ENCODE measurements around the gene APOBEC3G.

The APOBEC3G gene

GRCh38 chr22:39120983-39121382 is 43.9 kb downstream of the APOBEC3G start:
- ChIA-PET POLR2A (no interaction called here), CTCF (interaction anchor here (0.6 to 1.0 kb wide), 3 partner anchors 23 to 140 kb away, joined by 3 to 6 read pairs (median 5); no protein-coding TSS in a partner anchor)
- no peak for TF ChIP-seq L3MBTL2 (conservative IDR thresholded peaks at IDR 0.05)
- TF ChIP-seq HDGF (IDR thresholded peaks at IDR 0.05; ENCODE audit: borderline replicate concordance), result no peak
- no peak for TF ChIP-seq FOXA1 (IDR thresholded peaks at IDR 0.05)
- no peak for TF ChIP-seq TARDBP (IDR thresholded peaks at IDR 0.05)
- no peak for TF ChIP-seq ARNT (IDR thresholded peaks at IDR 0.05)
- TF ChIP-seq PKNOX1 (IDR thresholded peaks at IDR 0.05), result no peak
- TF ChIP-seq FOXK2 (IDR thresholded peaks at IDR 0.05), result no peak
- no peak for TF ChIP-seq LEF1 (IDR thresholded peaks at IDR 0.05; ENCODE audit: borderline replicate concordance)
- TF ChIP-seq FOXM1 (IDR thresholded peaks at IDR 0.05; ENCODE audit: borderline replicate concordance), result no peak
- TF ChIP-seq ZNF384 (IDR thresholded peaks at IDR 0.05), result no peak
- no peak for TF ChIP-seq SP1 (IDR thresholded peaks at IDR 0.05)
- TF ChIP-seq NFRKB (IDR thresholded peaks at IDR 0.05), result no peak
- TF ChIP-seq SUZ12 (IDR thresholded peaks at IDR 0.05), result no peak
- TF ChIP-seq CTBP1 (IDR thresholded peaks at IDR 0.05; ENCODE audit: borderline replicate concordance), result no peak
- TF ChIP-seq BHLHE40 (IDR thresholded peaks at IDR 0.05; ENCODE audit: borderline replicate concordance), result no peak
- no peak for TF ChIP-seq ELF4 (IDR thresholded peaks at IDR 0.05)
- no peak for DNase-seq (ENCODE audit: extremely low spot score)

- ChIA-PET CTCF (no interaction called here), POLR2A (no interaction called here)
- no peak for DNase-seq (ENCODE audit: extremely low spot score)
- no peak for TF ChIP-seq FOXA1 (IDR thresholded peaks at IDR 0.05)
- no peak for TF ChIP-seq PKNOX1 (IDR thresholded peaks at IDR 0.05)
- no peak for TF ChIP-seq SP1 (IDR thresholded peaks at IDR 0.05)
- no peak for TF ChIP-seq CTBP1 (IDR thresholded peaks at IDR 0.05; ENCODE audit: borderline replicate concordance)
- no peak for TF ChIP-seq L3MBTL2 (conservative IDR thresholded peaks at IDR 0.05)
- TF ChIP-seq BHLHE40 (IDR thresholded peaks at IDR 0.05; ENCODE audit: borderline replicate concordance), result no peak
- no peak for TF ChIP-seq SUZ12 (IDR thresholded peaks at IDR 0.05)
- no peak for TF ChIP-seq TARDBP (IDR thresholded peaks at IDR 0.05)
- no peak for TF ChIP-seq NFRKB (IDR thresholded peaks at IDR 0.05)
Measured at GRCh38 chr22:39122772-39123470, 45.8 kb downstream of the APOBEC3G start.

GRCh38 chr22:39123751-39124581 is 46.9 kb downstream of the APOBEC3G start:
- ChIA-PET POLR2A (no interaction called here), CTCF (interaction anchor here (0.5 to 0.6 kb wide), 2 partner anchors 9 to 46 kb away, joined by 3 read pairs; no protein-coding TSS in a partner anchor)
- TF ChIP-seq CTBP1 (IDR thresholded peaks at IDR 0.05; ENCODE audit: borderline replicate concordance) (no peak), ELF4 (IDR thresholded peaks at IDR 0.05) (no peak), FOXM1 (IDR thresholded peaks at IDR 0.05; ENCODE audit: borderline replicate concordance) (no peak), FOXA1 (IDR thresholded peaks at IDR 0.05) (no peak), TARDBP (IDR thresholded peaks at IDR 0.05) (no peak), L3MBTL2 (conservative IDR thresholded peaks at IDR 0.05) (no peak), ARNT (IDR thresholded peaks at IDR 0.05) (no peak), FOXK2 (IDR thresholded peaks at IDR 0.05) (no peak), ZNF384 (IDR thresholded peaks at IDR 0.05) (no peak), HDGF (IDR thresholded peaks at IDR 0.05; ENCODE audit: borderline replicate concordance) (no peak), NFRKB (IDR thresholded peaks at IDR 0.05) (no peak), SP1 (IDR thresholded peaks at IDR 0.05) (no peak)
- no peak for DNase-seq (ENCODE audit: extremely low spot score)

- DNase-seq (ENCODE audit: extremely low spot score), result no peak
- ChIA-PET CTCF (interaction anchor here (0.8 kb wide), 1 partner anchor 357 kb away, joined by 3 read pairs; no protein-coding TSS in a partner anchor), POLR2A (interaction anchor here (0.9 kb wide), 1 partner anchor 394 kb away, joined by 3 read pairs; the partner anchor contains the start of gene ATF4)
- no peak for TF ChIP-seq HDGF (IDR thresholded peaks at IDR 0.05; ENCODE audit: borderline replicate concordance)
- no peak for TF ChIP-seq LEF1 (IDR thresholded peaks at IDR 0.05; ENCODE audit: borderline replicate concordance)
- TF ChIP-seq ARNT (IDR thresholded peaks at IDR 0.05), result no peak
- TF ChIP-seq TARDBP (IDR thresholded peaks at IDR 0.05), result no peak
- no peak for TF ChIP-seq CTBP1 (IDR thresholded peaks at IDR 0.05; ENCODE audit: borderline replicate concordance)
- no peak for TF ChIP-seq FOXM1 (IDR thresholded peaks at IDR 0.05; ENCODE audit: borderline replicate concordance)
- no peak for TF ChIP-seq SP1 (IDR thresholded peaks at IDR 0.05)
- TF ChIP-seq FOXK2 (IDR thresholded peaks at IDR 0.05), result no peak
- TF ChIP-seq SUZ12 (IDR thresholded peaks at IDR 0.05), result no peak
- TF ChIP-seq FOXA1 (IDR thresholded peaks at IDR 0.05), result no peak
- TF ChIP-seq BHLHE40 (IDR thresholded peaks at IDR 0.05; ENCODE audit: borderline replicate concordance), result no peak
- TF ChIP-seq ELF4 (IDR thresholded peaks at IDR 0.05), result no peak
- no peak for TF ChIP-seq NFRKB (IDR thresholded peaks at IDR 0.05)
Measured at GRCh38 chr22:39125622-39126021, 48.5 kb downstream of the APOBEC3G start.

GRCh38 chr22:39128508-39128907 is 51.4 kb downstream of the APOBEC3G start:
- POLR2A ChIA-PET, result interaction anchor here (0.8 kb wide), 1 partner anchor 189 kb away, joined by 3 read pairs; no protein-coding TSS in a partner anchor
- CTCF ChIA-PET, result no interaction called here
- DNase-seq (ENCODE audit: extremely low spot score), result no peak
- TF ChIP-seq L3MBTL2 (conservative IDR thresholded peaks at IDR 0.05) (no peak), CTBP1 (IDR thresholded peaks at IDR 0.05; ENCODE audit: borderline replicate concordance) (no peak), ARNT (IDR thresholded peaks at IDR 0.05) (no peak), SUZ12 (IDR thresholded peaks at IDR 0.05) (no peak), HDGF (IDR thresholded peaks at IDR 0.05; ENCODE audit: borderline replicate concordance) (no peak), NFRKB (IDR thresholded peaks at IDR 0.05) (no peak)

GRCh38 chr22:39129081-39129480 is 52.0 kb downstream of the APOBEC3G start:
- no peak for DNase-seq (ENCODE audit: extremely low spot score)
- TF ChIP-seq PKNOX1 (IDR thresholded peaks at IDR 0.05) (no peak), HDGF (IDR thresholded peaks at IDR 0.05; ENCODE audit: borderline replicate concordance) (no peak), FOXA1 (IDR thresholded peaks at IDR 0.05) (no peak), ELF4 (IDR thresholded peaks at IDR 0.05) (no peak), TARDBP (IDR thresholded peaks at IDR 0.05) (no peak), FOXM1 (IDR thresholded peaks at IDR 0.05; ENCODE audit: borderline replicate concordance) (no peak), SUZ12 (IDR thresholded peaks at IDR 0.05) (no peak), BHLHE40 (IDR thresholded peaks at IDR 0.05; ENCODE audit: borderline replicate concordance) (no peak), L3MBTL2 (conservative IDR thresholded peaks at IDR 0.05) (no peak), ZNF384 (IDR thresholded peaks at IDR 0.05) (no peak), FOXK2 (IDR thresholded peaks at IDR 0.05) (no peak), NFRKB (IDR thresholded peaks at IDR 0.05) (no peak), LEF1 (IDR thresholded peaks at IDR 0.05; ENCODE audit: borderline replicate concordance) (no peak), CTBP1 (IDR thresholded peaks at IDR 0.05; ENCODE audit: borderline replicate concordance) (no peak), ARNT (IDR thresholded peaks at IDR 0.05) (no peak)
- POLR2A ChIA-PET, result no interaction called here
- CTCF ChIA-PET, result no interaction called here

Measured in HEK293T (cell line).